ENCODE measurements around the gene MAB21L4.

- TF ChIP-seq REST (IDR thresholded peaks at IDR 0.05; ENCODE audit: low read depth) = no peak
- TF ChIP-seq ATF3 (IDR thresholded peaks at IDR 0.05) = no peak
- no peak for TF ChIP-seq CTCF (IDR thresholded peaks at IDR 0.05 in 2 of 3, conservative IDR thresholded peaks at IDR 0.05 in 1 of 3; ENCODE audit: borderline replicate concordance in 1 of 3, insufficient read depth in 1 of 3, low read depth in 2 of 3, low read length in 2 of 3)
- TF ChIP-seq FOSL1 (IDR thresholded peaks at IDR 0.05; ENCODE audit: low read depth) = no peak
- TF ChIP-seq POLR2A (IDR thresholded peaks at IDR 0.05; ENCODE audit: borderline replicate concordance, extremely low read depth, insufficient read depth, insufficient read length) = no peak
- TF ChIP-seq SP1 (IDR thresholded peaks at IDR 0.05; ENCODE audit: low read depth) = no peak
- TF ChIP-seq YY1 (IDR thresholded peaks at IDR 0.05; ENCODE audit: extremely low read depth, insufficient replicate concordance, low read depth, low read length) = no peak
- TF ChIP-seq ZNF274 (IDR thresholded peaks at IDR 0.05; ENCODE audit: low read depth, low read length) = no peak
- no peak for TF ChIP-seq EZH2 (IDR thresholded peaks at IDR 0.05)
- TF ChIP-seq EZH2phosphoT487 (IDR thresholded peaks at IDR 0.05; ENCODE audit: borderline replicate concordance) = no peak
- no peak for TF ChIP-seq SIN3A (IDR thresholded peaks at IDR 0.05; ENCODE audit: low read depth)
- TF ChIP-seq ELF1 (IDR thresholded peaks at IDR 0.05; ENCODE audit: borderline replicate concordance, low read depth) = no peak
These were observed 19.8 kb upstream of the MAB21L4 start for GRCh38 chr2:240915526-240916341.
